Activated gamma-delta T cell (primary cell): Measurements from ENCODE around the gene IRGQ.
A peak's percentile ranks its signal among the peaks of the same experiment; 100 is the strongest.
"Not testable (repeated sequence)": the region's sequence is repeated elsewhere in the genome, so short reads cannot be mapped to it uniquely, and the experiment has no call there.

Experiments used
- DNase-seq: peaks from one replicate; lab custom pipeline; 2025; lab: John Stamatoyannopoulos, UW

The IRGQ gene

GRCh38 chr19:43625918-43626579 is 30.1 kb upstream of the IRGQ start:
- no peak for DNase-seq

- DNase-seq, result peak; percentile 45
Observed at GRCh38 chr19:43624933-43625332, 29.0 kb upstream of the IRGQ start.

GRCh38 chr19:43623889-43624670 is 28.1 kb upstream of the IRGQ start:
- no peak for DNase-seq

GRCh38 chr19:43622956-43623355 is 27.0 kb upstream of the IRGQ start:
- DNase-seq, result no peak

- DNase-seq, result no peak
Observed at GRCh38 chr19:43622070-43622469, 26.1 kb upstream of the IRGQ start.

GRCh38 chr19:43620061-43621001 is 24.4 kb upstream of the IRGQ start:
- DNase-seq, result no peak

GRCh38 chr19:43619262-43620060 is 23.5 kb upstream of the IRGQ start, which contains the start of gene ZNF428:
ZNF428 (minus strand) TSS chr19:43619629; CDS start chr19:43614304, 5,325 bp downstream.
- peak; percentile 85 for DNase-seq

- DNase-seq, result no peak
Observed at GRCh38 chr19:43618921-43619261, 23.0 kb upstream of the IRGQ start.

GRCh38 chr19:43616954-43617353 is 21.0 kb upstream of the IRGQ start:
- DNase-seq, result no peak

- no peak for DNase-seq
Observed at GRCh38 chr19:43616306-43616705, 20.4 kb upstream of the IRGQ start.

GRCh38 chr19:43612374-43612773 is 16.4 kb upstream of the IRGQ start:
- no peak for DNase-seq

GRCh38 chr19:43611788-43612187 is 15.9 kb upstream of the IRGQ start, which contains the start of gene SRRM5:
SRRM5 (plus strand) TSS chr19:43612088; CDS start chr19:43612122, 34 bp downstream.
- no peak for DNase-seq

GRCh38 chr19:43610493-43610892 is 14.6 kb upstream of the IRGQ start:
- no peak for DNase-seq

- DNase-seq, result no peak
Observed at GRCh38 chr19:43609872-43610271, 13.9 kb upstream of the IRGQ start.

GRCh38 chr19:43607238-43608205 is 11.6 kb upstream of the IRGQ start:
- DNase-seq, result no peak

GRCh38 chr19:43606569-43607229 is 10.8 kb upstream of the IRGQ start:
- no peak for DNase-seq

- no peak for DNase-seq
Observed at GRCh38 chr19:43605875-43606568, 10.1 kb upstream of the IRGQ start.

GRCh38 chr19:43600326-43600725 is 4.4 kb upstream of the IRGQ start:
- DNase-seq, result not testable (repeated sequence)
